Keratinocyte (primary cell): ENCODE results near the gene SLC17A4. TPM values are rescaled to one million over a fixed set of nuclear protein-coding genes. Genes with fewer than 3 reads are reported as not detected.

ENCODE experiments used
- DNase-seq: peaks from one replicate; pipeline ENCODE4 v3.0.0-alpha.2; 2011; ENCODE audit warnings: low read depth, missing footprints, low spot score
- FAIRE-seq: peaks from 2 replicates; lab custom pipeline; 2011; peaks lifted over from hg19 to GRCh38; lab: Jason Lieb, UNC
- H2AFZ ChIP-seq: 2 replicates; pipeline ENCODE4 v1.6.0; 2012; ENCODE audit warnings: low read length, control low read depth, inconsistent platforms; ENCODE audit not compliant: control insufficient read depth
- H3K27ac ChIP-seq: 2 replicates; pipeline ENCODE4 v1.5.1; 2011; ENCODE audit warnings: low read length; ENCODE audit not compliant: control insufficient read depth, insufficient read depth
- H3K27me3 ChIP-seq: 3 replicates; pipeline ENCODE4 v1.6.0; 2011; ENCODE audit warnings: low read length; ENCODE audit not compliant: control insufficient read depth, insufficient read depth; ENCODE audit errors: extremely low read depth
- H3K36me3 ChIP-seq, 2 experiments: 2 replicates in 1 of 2; 3 replicates in 1 of 2; pipeline ENCODE4 v1.5.1; 2011; ENCODE audit warnings: low read length in 2 of 2, mild to moderate bottlenecking in 1 of 2; ENCODE audit not compliant: control insufficient read depth in 2 of 2, insufficient read depth in 2 of 2; ENCODE audit errors: extremely low read depth in 1 of 2
- H3K4me1 ChIP-seq: 3 replicates; pipeline ENCODE4 v1.5.1; 2011; ENCODE audit warnings: low read length; ENCODE audit not compliant: control insufficient read depth, insufficient read depth; ENCODE audit errors: extremely low read depth
- H3K4me2 ChIP-seq: 3 replicates; pipeline ENCODE4 v1.6.0; 2011; ENCODE audit warnings: low read depth, low read length; ENCODE audit not compliant: control insufficient read depth, insufficient read depth; ENCODE audit errors: extremely low read depth
- H3K4me3 ChIP-seq, 3 experiments: fragments of 200-600 bp in 1 of 3; sonication (generic) in 1 of 3; 2 replicates in 2 of 3; 3 replicates in 1 of 3; pipeline ENCODE4 v1.5.1; 2011 to 2016; ENCODE audit warnings: low read length in 3 of 3, mild to moderate bottlenecking in 3 of 3, control low read depth in 2 of 3, inconsistent platforms in 1 of 3, low read depth in 1 of 3, mixed read lengths in 1 of 3, mixed run types in 1 of 3, moderate library complexity in 1 of 3; ENCODE audit not compliant: control insufficient read depth in 2 of 3, insufficient read depth in 2 of 3; ENCODE audit errors: extremely low read depth in 1 of 3
- H3K79me2 ChIP-seq: 2 replicates; pipeline ENCODE4 v1.6.0; 2012; ENCODE audit warnings: low read length; ENCODE audit not compliant: control insufficient read depth, insufficient read depth
- H3K9ac ChIP-seq: 3 replicates; pipeline ENCODE4 v1.6.0; 2011; ENCODE audit warnings: low read length; ENCODE audit not compliant: control insufficient read depth, insufficient read depth; ENCODE audit errors: extremely low read depth
- H3K9me1 ChIP-seq: 3 replicates; pipeline ENCODE4 v1.6.0; 2011; ENCODE audit warnings: low read length; ENCODE audit not compliant: control insufficient read depth, insufficient read depth; ENCODE audit errors: extremely low read depth
- H3K9me3 ChIP-seq: 2 replicates; pipeline ENCODE4 v1.5.1; 2012; ENCODE audit warnings: low read depth, low read length; ENCODE audit not compliant: control insufficient read depth
- H4K20me1 ChIP-seq: 3 replicates; pipeline ENCODE4 v1.6.0; 2011; ENCODE audit warnings: low read length; ENCODE audit not compliant: control insufficient read depth, insufficient read depth; ENCODE audit errors: extremely low read depth
- CTCF ChIP-seq, 3 experiments: IDR thresholded peaks in 1 of 3; conservative IDR thresholded peaks in 1 of 3; optimal IDR thresholded peaks in 1 of 3; 2 replicates in 2 of 3; 3 replicates in 1 of 3; pipeline versions ENCODE3 to v1.5.1; 2011; ENCODE audit warnings: low read length in 3 of 3, mild to moderate bottlenecking in 3 of 3, moderate library complexity in 2 of 3, control low read depth in 1 of 3, inconsistent platforms in 1 of 3; ENCODE audit not compliant: insufficient read depth in 2 of 3; ENCODE audit errors: extremely low read depth in 1 of 3
- EZH2 ChIP-seq: IDR thresholded peaks from one replicate; pipeline ENCODE4 v1.6.1; 2012; ENCODE audit warnings: inconsistent platforms, mild to moderate bottlenecking, low read length, moderate library complexity
- dilution Hi-C: fragments of 300-500 bp; cut with MboI; formaldehyde crosslinking; loops from one replicate; pipeline ENCODE4 v1.7.0; 2020; ENCODE audit warnings: low sequenced_read_pairs; ENCODE audit not compliant: extremely low pct_ligation_motif_present
- polyA plus RNA-seq, 5 experiments: library from polyadenylated mRNA; depleted of rRNA in 3 of 5; stranded (reverse) in 3 of 5; stranded (forward) in 1 of 5; unstranded in 1 of 5; fragments of >200 nt; gene quantifications; 1 replicate in 1 of 5; 2 replicates in 3 of 5; 3 replicates in 1 of 5; pipeline versions ENCODE4 v1.2.1 to v1.2.3, GENCODE V29; 2011 to 2012; ENCODE audit warnings: missing spikeins in 2 of 5, low read depth in 1 of 5, low replicate concordance in 1 of 5

Gene SLC17A4
- polyA plus RNA-seq, 1 donor (not counting 4 experiments of a cell fraction or from before 2014, with no cell fraction given) = not detected

GRCh38 chr6:25709761-25710160, 44.8 kb upstream of the SLC17A4 start:
- no peak for TF ChIP-seq EZH2
- no peak for TF ChIP-seq CTCF (optimal IDR thresholded peaks at IDR 0.05 in 1 of 3, IDR thresholded peaks at IDR 0.05 in 1 of 3, conservative IDR thresholded peaks at IDR 0.05 in 1 of 3; ENCODE audit: extremely low read depth in 1 of 3, insufficient read depth in 2 of 3, low read length in 3 of 3)
- no peak overlapping the region for H3K4me3 ChIP-seq
- no peak overlapping the region for H3K9ac ChIP-seq
- H3K4me1 ChIP-seq = no peaks in the 10 kb centered on the region
- H3K4me2 ChIP-seq = no peak overlapping the region
- dilution Hi-C loops = no loop called here
- H2AFZ ChIP-seq = no peak overlapping the region
- H3K9me1 ChIP-seq = no peaks in the 10 kb centered on the region
- H3K27me3 ChIP-seq = no peaks in the 10 kb centered on the region
- no peaks in the 10 kb centered on the region for H3K9me3 ChIP-seq
- FAIRE-seq (no peak), DNase-seq (no peak)
- H3K36me3 ChIP-seq = no peaks in the 10 kb centered on the region
- H3K79me2 ChIP-seq = no peaks in the 10 kb centered on the region
- H3K27ac ChIP-seq = no peak overlapping the region
- no peaks in the 10 kb centered on the region for H4K20me1 ChIP-seq

- Histone ChIP-seq H3K27me3 (no peaks in the 10 kb centered on the region), H3K9ac (no peak overlapping the region), H3K4me3 (no peak overlapping the region), H3K9me1 (no peaks in the 10 kb centered on the region), H3K4me2 (no peak overlapping the region), H3K79me2 (no peaks in the 10 kb centered on the region), H3K27ac (no peak overlapping the region), H3K36me3 (no peaks in the 10 kb centered on the region), H2AFZ (no peak overlapping the region), H4K20me1 (no peaks in the 10 kb centered on the region), H3K4me1 (no peaks in the 10 kb centered on the region), H3K9me3 (no peaks in the 10 kb centered on the region)
- dilution Hi-C loops = no loop called here
- DNase-seq = no peak
- TF ChIP-seq CTCF (optimal IDR thresholded peaks at IDR 0.05 in 1 of 3, IDR thresholded peaks at IDR 0.05 in 1 of 3, conservative IDR thresholded peaks at IDR 0.05 in 1 of 3; ENCODE audit: extremely low read depth in 1 of 3, insufficient read depth in 2 of 3, low read length in 3 of 3) (no peak), EZH2 (no peak)
- no peak for FAIRE-seq
These were observed 44.3 kb upstream of the SLC17A4 start for GRCh38 chr6:25710287-25710686.
